ENCODE measurements around the gene CENPK. TPM values are rescaled to one million over a fixed set of nuclear protein-coding genes. Genes with fewer than 3 reads are reported as not detected.

CENPK gene
- total RNA-seq, 1 experiment from 2014 or later = 8.6 TPM

GRCh38 chr5:65555287-65555686 is 7.7 kb downstream of the CENPK start:
- Histone ChIP-seq H3K27ac (ENCODE audit: low read length) (no peak overlapping the region), H2AFZ (ENCODE audit: low read length) (no peak overlapping the region), H3K4me3 (ENCODE audit: low read length) (no peak overlapping the region), H3K79me2 (ENCODE audit: low read length) (no peaks in the 10 kb centered on the region), H3K9me2 (replicated peaks; ENCODE audit: low read length) (no peaks in the 10 kb centered on the region), H4K20me1 (ENCODE audit: low read length) (no peaks in the 10 kb centered on the region), H3K9me3 (ENCODE audit: low read length) (no peaks in the 10 kb centered on the region), H3K27me3 (ENCODE audit: low read length) (no peaks in the 10 kb centered on the region), H3F3A (ENCODE audit: low read length, unreplicated experiment) (no peaks in the 10 kb centered on the region), H3K4me1 (ENCODE audit: insufficient read depth, low read length) (no peaks in the 10 kb centered on the region), H3K36me3 (ENCODE audit: low read depth, low read length) (no peaks in the 10 kb centered on the region), H3K9ac (ENCODE audit: low read length) (no peak overlapping the region), H3K4me2 (ENCODE audit: low read length) (no peak overlapping the region)
- no TSS peak for BruUV-seq (replicated peaks)
- no peak for ATAC-seq
- DNase-seq = no peak
- intact Hi-C loops (cut with micrococcal nuclease) = no loop called here
- POLR2A ChIA-PET (ENCODE audit: unreplicated experiment) = no interaction called here
- CTCF ChIA-PET = no interaction called here
- TF ChIP-seq CTCF (conservative IDR thresholded peaks at IDR 0.05; ENCODE audit: low read depth, low read length) = no peak
- TF ChIP-seq EZH2 (IDR thresholded peaks at IDR 0.05; ENCODE audit: low read length, unreplicated experiment) = no peak
- TF ChIP-seq EZH2phosphoT487 (IDR thresholded peaks at IDR 0.05; ENCODE audit: borderline replicate concordance, low read length) = no peak

GRCh38 chr5:65553941-65554340 is 9.0 kb downstream of the CENPK start:
- no peaks in the 10 kb centered on the region for H3K9me2 ChIP-seq (replicated peaks; ENCODE audit: low read length)

GRCh38 chr5:65548281-65548680 is 14.7 kb downstream of the CENPK start:
- H3F3A ChIP-seq (ENCODE audit: low read length, unreplicated experiment) = no peaks in the 10 kb centered on the region
- no peak overlapping the region for H3K9ac ChIP-seq (ENCODE audit: low read length)
- no peak for DNase-seq
- POLR2A ChIA-PET (ENCODE audit: unreplicated experiment) = no interaction called here
- no peaks in the 10 kb centered on the region for H3K36me3 ChIP-seq (ENCODE audit: low read depth, low read length)
- no peak overlapping the region for H3K4me3 ChIP-seq (ENCODE audit: low read length)
- H3K4me1 ChIP-seq (ENCODE audit: insufficient read depth, low read length) = no peaks in the 10 kb centered on the region
- ATAC-seq = no peak
- no peaks in the 10 kb centered on the region for H3K9me3 ChIP-seq (ENCODE audit: low read length)
- H2AFZ ChIP-seq (ENCODE audit: low read length) = no peak overlapping the region
- no peak overlapping the region for H3K4me2 ChIP-seq (ENCODE audit: low read length)
- H3K27me3 ChIP-seq (ENCODE audit: low read length) = no peaks in the 10 kb centered on the region
- H3K9me2 ChIP-seq (replicated peaks; ENCODE audit: low read length) = no peaks in the 10 kb centered on the region
- CTCF ChIA-PET = no interaction called here
- intact Hi-C loops (cut with micrococcal nuclease) = no loop called here
- no peak overlapping the region for H3K27ac ChIP-seq (ENCODE audit: low read length)
- no TSS peak for BruUV-seq (replicated peaks)
- no peaks in the 10 kb centered on the region for H3K79me2 ChIP-seq (ENCODE audit: low read length)
- TF ChIP-seq CTCF (conservative IDR thresholded peaks at IDR 0.05; ENCODE audit: low read depth, low read length) (no peak), EZH2 (IDR thresholded peaks at IDR 0.05; ENCODE audit: low read length, unreplicated experiment) (no peak), EZH2phosphoT487 (IDR thresholded peaks at IDR 0.05; ENCODE audit: borderline replicate concordance, low read length) (no peak)
- no peaks in the 10 kb centered on the region for H4K20me1 ChIP-seq (ENCODE audit: low read length)

More at GRCh38 chr5:65553941-65554340, 9.0 kb downstream of the CENPK start:
- Histone ChIP-seq H3K27ac (ENCODE audit: low read length) (no peak overlapping the region), H3K27me3 (ENCODE audit: low read length) (no peaks in the 10 kb centered on the region), H3K36me3 (ENCODE audit: low read depth, low read length) (no peaks in the 10 kb centered on the region), H3K4me2 (ENCODE audit: low read length) (no peak overlapping the region), H3K9ac (ENCODE audit: low read length) (no peak overlapping the region), H3F3A (ENCODE audit: low read length, unreplicated experiment) (no peaks in the 10 kb centered on the region), H4K20me1 (ENCODE audit: low read length) (no peaks in the 10 kb centered on the region), H3K9me3 (ENCODE audit: low read length) (no peaks in the 10 kb centered on the region), H2AFZ (ENCODE audit: low read length) (no peak overlapping the region), H3K4me3 (ENCODE audit: low read length) (no peak overlapping the region), H3K4me1 (ENCODE audit: insufficient read depth, low read length) (no peaks in the 10 kb centered on the region), H3K79me2 (ENCODE audit: low read length) (no peaks in the 10 kb centered on the region)
- POLR2A ChIA-PET (ENCODE audit: unreplicated experiment) = no interaction called here
- DNase-seq (no peak), ATAC-seq (no peak)
- intact Hi-C loops (cut with micrococcal nuclease) = no loop called here
- TF ChIP-seq CTCF (conservative IDR thresholded peaks at IDR 0.05; ENCODE audit: low read depth, low read length) (no peak), EZH2phosphoT487 (IDR thresholded peaks at IDR 0.05; ENCODE audit: borderline replicate concordance, low read length) (no peak), EZH2 (IDR thresholded peaks at IDR 0.05; ENCODE audit: low read length, unreplicated experiment) (no peak)
- CTCF ChIA-PET = no interaction called here
- no TSS peak for BruUV-seq (replicated peaks)
